Ovary (tissue), 3 donors: ENCODE results near the gene NR3C1.

Source experiments
- EP300 ChIP-seq: sonication (generic); formaldehyde crosslinking; IDR thresholded peaks from one replicate; pipeline ENCODE4 v1.6.1; 2017; ENCODE audit warnings: antibody characterized with exemption
- POLR2A ChIP-seq: fragments of 450-650 bp; IDR thresholded peaks from one replicate; pipeline ENCODE4 v1.6.1; 2017; ENCODE audit warnings: antibody characterized with exemption, mild to moderate bottlenecking, moderate library complexity
- TF ChIP-seq, protein P1 (sequence below), 3 donors: fragments of 450-650 bp in 2 of 3; fragments of 200-600 bp in 1 of 3; IDR thresholded peaks; one replicate each; pipeline versions ENCODE4 v1.5.1 to v1.8.0; 2016 to 2022; ENCODE audit warnings: antibody characterized with exemption in 3 of 3, mild to moderate bottlenecking in 1 of 3
- donor health status: DM: no; HTN: no; CAD: no.

DNA sequence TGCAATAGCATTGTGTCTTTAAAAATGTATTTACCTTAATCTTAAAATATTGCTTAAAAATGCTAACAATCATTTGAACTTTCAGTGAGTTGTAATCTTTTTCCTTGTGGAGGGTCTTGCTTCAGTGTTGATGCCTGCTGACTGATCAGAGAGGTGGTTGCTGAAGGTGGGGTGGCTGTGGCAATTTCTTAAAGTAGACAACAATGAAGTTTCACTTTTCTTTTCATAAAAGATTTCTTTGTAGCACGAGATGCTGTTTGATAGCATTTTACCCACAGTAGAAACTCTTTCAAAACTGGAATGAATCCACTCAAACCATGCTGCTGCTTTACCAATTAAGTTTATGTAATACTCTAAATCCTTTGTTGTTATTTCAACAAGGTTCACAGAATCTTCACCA, 50.8 kb downstream of the NR3C1 start:
- TF ChIP-seq, protein P1, sequence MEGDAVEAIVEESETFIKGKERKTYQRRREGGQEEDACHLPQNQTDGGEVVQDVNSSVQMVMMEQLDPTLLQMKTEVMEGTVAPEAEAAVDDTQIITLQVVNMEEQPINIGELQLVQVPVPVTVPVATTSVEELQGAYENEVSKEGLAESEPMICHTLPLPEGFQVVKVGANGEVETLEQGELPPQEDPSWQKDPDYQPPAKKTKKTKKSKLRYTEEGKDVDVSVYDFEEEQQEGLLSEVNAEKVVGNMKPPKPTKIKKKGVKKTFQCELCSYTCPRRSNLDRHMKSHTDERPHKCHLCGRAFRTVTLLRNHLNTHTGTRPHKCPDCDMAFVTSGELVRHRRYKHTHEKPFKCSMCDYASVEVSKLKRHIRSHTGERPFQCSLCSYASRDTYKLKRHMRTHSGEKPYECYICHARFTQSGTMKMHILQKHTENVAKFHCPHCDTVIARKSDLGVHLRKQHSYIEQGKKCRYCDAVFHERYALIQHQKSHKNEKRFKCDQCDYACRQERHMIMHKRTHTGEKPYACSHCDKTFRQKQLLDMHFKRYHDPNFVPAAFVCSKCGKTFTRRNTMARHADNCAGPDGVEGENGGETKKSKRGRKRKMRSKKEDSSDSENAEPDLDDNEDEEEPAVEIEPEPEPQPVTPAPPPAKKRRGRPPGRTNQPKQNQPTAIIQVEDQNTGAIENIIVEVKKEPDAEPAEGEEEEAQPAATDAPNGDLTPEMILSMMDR (IDR thresholded peaks at IDR 0.05) = no peak
- no peak for TF ChIP-seq POLR2A
- TF ChIP-seq EP300 = no peak
